Lung (tissue), 12 donors: ENCODE measurements around the gene VPS13C. TPM values are rescaled to one million over a fixed set of nuclear protein-coding genes. Genes with fewer than 3 reads are reported as not detected.

ENCODE experiments used
- ATAC-seq: fragments of 200-7000 bp; cut with Tn5 transposase; one replicate; pipeline ENCODE4 v1.9.1; 2020; ENCODE audit warnings: moderate number of reproducible peaks; ENCODE audit not compliant: insufficient read depth, low FRiP score
- DNase-seq, 3 donors: peaks; one replicate each; pipeline ENCODE4 v3.0.0-alpha.2; 2013 to 2017
- H3K27ac ChIP-seq, 2 donors: one replicate each; pipeline ENCODE4 v1.5.1; 2013; ENCODE audit warnings: mild to moderate bottlenecking in 2 of 2, moderate library complexity in 2 of 2, control low read depth in 1 of 2, inconsistent platforms in 1 of 2, low read depth in 1 of 2, low read length in 1 of 2
- H3K27me3 ChIP-seq, 3 donors: one replicate each; pipeline ENCODE4 v1.5.1; 2013; ENCODE audit warnings: low read length in 2 of 3; ENCODE audit not compliant: control insufficient read depth in 3 of 3, insufficient read depth in 3 of 3
- H3K36me3 ChIP-seq, 4 donors: one replicate each; pipeline ENCODE4 v1.5.1; 2013; ENCODE audit warnings: low read length in 4 of 4, mild to moderate bottlenecking in 1 of 4, moderate library complexity in 1 of 4; ENCODE audit not compliant: control insufficient read depth in 4 of 4, insufficient read depth in 4 of 4
- H3K4me1 ChIP-seq, 5 donors: one replicate each; pipeline ENCODE4 v1.5.1; 2013; ENCODE audit warnings: low read length in 5 of 5, mild to moderate bottlenecking in 2 of 5, moderate library complexity in 1 of 5; ENCODE audit not compliant: control insufficient read depth in 5 of 5, insufficient read depth in 5 of 5
- H3K4me3 ChIP-seq: one replicate; pipeline ENCODE4 v1.5.1; 2013; ENCODE audit warnings: mild to moderate bottlenecking, control low read depth, moderate library complexity
- H3K9ac ChIP-seq, 2 donors: one replicate each; pipeline ENCODE4 v1.5.1; 2013; ENCODE audit warnings: low read length in 2 of 2, control low read depth in 1 of 2; ENCODE audit not compliant: insufficient read depth in 1 of 2
- H3K9me3 ChIP-seq, 4 donors: one replicate each; pipeline ENCODE4 v1.5.1; 2013; ENCODE audit warnings: low read length in 3 of 4, mild to moderate bottlenecking in 1 of 4, moderate library complexity in 1 of 4; ENCODE audit not compliant: control insufficient read depth in 4 of 4, insufficient read depth in 3 of 4
- WGBS, 2 donors: extraction: QIAGEN DNeasy Blood & Tissue Kit; methylation state at CpG; one replicate each; pipeline ENCODE4 v1.1.7; 2013; 5-methylcytosine and 5-hydroxymethylcytosine counted together
- polyA plus RNA-seq, 2 donors: library from polyadenylated mRNA; stranded (reverse); fragments of 200-250 nt; gene quantifications; one replicate each; pipeline ENCODE4 v1.2.1, GENCODE V29; 2013
- total RNA-seq, 2 donors: library from RNA; depleted of rRNA in 1 of 2; stranded (reverse); fragments of >200 nt in 1 of 2; gene quantifications; one replicate each; pipeline ENCODE4 v1.2.1, GENCODE V29; 2014 to 2021
- TF ChIP-seq, protein P1 (sequence below): IDR thresholded peaks from 2 replicates; pipeline ENCODE4 v1.5.1; 2012; ENCODE audit warnings: mild to moderate bottlenecking; ENCODE audit errors: control extremely low read depth, extremely low read depth
- donor health status: control.
- donor health status: control.
- donor health status: Bipolar disorder and iron deficiency.
- donor health status: healthy.
- donor health status: DM: yes; HTN: yes; CAD: no.

VPS13C gene
- total and polyA plus RNA-seq, 4 donors, result 16.8 to 196 (median 53.3) TPM

GRCh38 chr15:62093809-62094208, 33.6 kb upstream of the VPS13C start:
- WGBS, 2 donors, result 79 to 80% methylated on average over 5 of the region's 5 CpGs
- Histone ChIP-seq H3K9me3 (no peaks in the 10 kb centered on the region), H3K9ac (no peak overlapping the region), H3K27ac (no peak overlapping the region), H3K4me3 (no peak overlapping the region), H3K4me1 (no peaks in the 10 kb centered on the region), H3K36me3 (no peaks in the 10 kb centered on the region), H3K27me3 (no peaks in the 10 kb centered on the region)
- no peak for DNase-seq
- ATAC-seq, result no peak
- TF ChIP-seq, protein P1, sequence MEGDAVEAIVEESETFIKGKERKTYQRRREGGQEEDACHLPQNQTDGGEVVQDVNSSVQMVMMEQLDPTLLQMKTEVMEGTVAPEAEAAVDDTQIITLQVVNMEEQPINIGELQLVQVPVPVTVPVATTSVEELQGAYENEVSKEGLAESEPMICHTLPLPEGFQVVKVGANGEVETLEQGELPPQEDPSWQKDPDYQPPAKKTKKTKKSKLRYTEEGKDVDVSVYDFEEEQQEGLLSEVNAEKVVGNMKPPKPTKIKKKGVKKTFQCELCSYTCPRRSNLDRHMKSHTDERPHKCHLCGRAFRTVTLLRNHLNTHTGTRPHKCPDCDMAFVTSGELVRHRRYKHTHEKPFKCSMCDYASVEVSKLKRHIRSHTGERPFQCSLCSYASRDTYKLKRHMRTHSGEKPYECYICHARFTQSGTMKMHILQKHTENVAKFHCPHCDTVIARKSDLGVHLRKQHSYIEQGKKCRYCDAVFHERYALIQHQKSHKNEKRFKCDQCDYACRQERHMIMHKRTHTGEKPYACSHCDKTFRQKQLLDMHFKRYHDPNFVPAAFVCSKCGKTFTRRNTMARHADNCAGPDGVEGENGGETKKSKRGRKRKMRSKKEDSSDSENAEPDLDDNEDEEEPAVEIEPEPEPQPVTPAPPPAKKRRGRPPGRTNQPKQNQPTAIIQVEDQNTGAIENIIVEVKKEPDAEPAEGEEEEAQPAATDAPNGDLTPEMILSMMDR, result no peak

- TF ChIP-seq, protein P1, result no peak
- Histone ChIP-seq H3K27ac (no peak overlapping the region), H3K4me1 (peaks cover 0 to 8% (median 2%) of the 10 kb centered on the region in 5 donors), H3K27me3 (no peaks in the 10 kb centered on the region), H3K4me3 (no peak overlapping the region), H3K9ac (no peak overlapping the region), H3K9me3 (no peaks in the 10 kb centered on the region), H3K36me3 (no peaks in the 10 kb centered on the region)
- no peak for DNase-seq
- ATAC-seq, result no peak
- WGBS, 2 donors, result 84 to 88% methylated on average over 7 of the region's 7 CpGs
Observed at GRCh38 chr15:62090988-62091387, 30.7 kb upstream of the VPS13C start.

- 61 to 87% methylated on average over 2 of the region's 2 CpGs for WGBS, 2 donors
- no peaks in the 10 kb centered on the region for H3K36me3 ChIP-seq
- H3K9me3 ChIP-seq, result no peaks in the 10 kb centered on the region
- ATAC-seq (no peak), DNase-seq (no peak)
- H3K9ac ChIP-seq, result no peak overlapping the region
- H3K27ac ChIP-seq, result no peak overlapping the region
- no peak overlapping the region for H3K4me3 ChIP-seq
- TF ChIP-seq, protein P1, result no peak
- no peaks in the 10 kb centered on the region for H3K27me3 ChIP-seq
- peaks cover 0 to 8% (median 2%) of the 10 kb centered on the region in 5 donors for H3K4me1 ChIP-seq
Observed at GRCh38 chr15:62089616-62090015, 29.4 kb upstream of the VPS13C start.

DNA sequence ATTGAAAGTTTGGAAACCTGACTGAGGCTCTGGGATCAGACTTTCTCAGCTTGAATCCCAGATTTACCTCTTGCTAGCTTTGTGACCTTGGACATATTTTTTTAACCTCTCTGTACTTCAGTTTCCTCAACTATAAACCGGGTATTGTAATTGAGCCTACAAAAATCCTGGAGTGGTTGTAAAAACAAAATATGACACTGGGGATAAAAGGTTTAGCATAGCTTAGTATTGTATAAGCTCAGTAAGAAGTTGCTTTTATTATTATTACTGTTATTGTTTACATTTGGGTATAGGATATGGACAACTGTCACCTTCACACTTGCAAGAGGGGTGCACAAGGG, 28.1 kb upstream of the VPS13C start:
- Histone ChIP-seq H3K9me3 (no peaks in the 10 kb centered on the region), H3K27me3 (no peaks in the 10 kb centered on the region), H3K27ac (no peak overlapping the region), H3K4me3 (no peak overlapping the region), H3K36me3 (no peaks in the 10 kb centered on the region), H3K4me1 (peaks cover 0 to 8% (median 2%) of the 10 kb centered on the region in 5 donors), H3K9ac (no peak overlapping the region)
- WGBS, 2 donors, result 68 to 76% methylated on average over 1 of the region's 1 CpG
- ATAC-seq, result no peak
- no peak for DNase-seq
- TF ChIP-seq, protein P1, result no peak
